NCI-H748 (cell line): ENCODE data around the gene TMPRSS11E.
"Not testable (repeated sequence)": the region's sequence is repeated elsewhere in the genome, so short reads cannot be mapped to it uniquely, and the experiment has no call there.

ENCODE experiments used
- DNase-seq: peaks from one replicate; lab custom pipeline; 2025; ENCODE audit not compliant: unreplicated experiment; lab: John Stamatoyannopoulos, UW

TMPRSS11E gene, protein sequence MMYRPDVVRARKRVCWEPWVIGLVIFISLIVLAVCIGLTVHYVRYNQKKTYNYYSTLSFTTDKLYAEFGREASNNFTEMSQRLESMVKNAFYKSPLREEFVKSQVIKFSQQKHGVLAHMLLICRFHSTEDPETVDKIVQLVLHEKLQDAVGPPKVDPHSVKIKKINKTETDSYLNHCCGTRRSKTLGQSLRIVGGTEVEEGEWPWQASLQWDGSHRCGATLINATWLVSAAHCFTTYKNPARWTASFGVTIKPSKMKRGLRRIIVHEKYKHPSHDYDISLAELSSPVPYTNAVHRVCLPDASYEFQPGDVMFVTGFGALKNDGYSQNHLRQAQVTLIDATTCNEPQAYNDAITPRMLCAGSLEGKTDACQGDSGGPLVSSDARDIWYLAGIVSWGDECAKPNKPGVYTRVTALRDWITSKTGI

GRCh38 chr4:68447201-68447600, at the start of gene TMPRSS11E:
TSS of gene TMPRSS11E (plus strand) at chr4:68447463. CDS start at chr4:68447513, 50 bp downstream.
- DNase-seq: peak; percentile 12

GRCh38 chr4:68399306-68399705, 48.0 kb upstream of the TMPRSS11E start:
- no peak for DNase-seq

- no peak for DNase-seq
Measured at GRCh38 chr4:68401231-68401630, 46.0 kb upstream of the TMPRSS11E start.

DNA sequence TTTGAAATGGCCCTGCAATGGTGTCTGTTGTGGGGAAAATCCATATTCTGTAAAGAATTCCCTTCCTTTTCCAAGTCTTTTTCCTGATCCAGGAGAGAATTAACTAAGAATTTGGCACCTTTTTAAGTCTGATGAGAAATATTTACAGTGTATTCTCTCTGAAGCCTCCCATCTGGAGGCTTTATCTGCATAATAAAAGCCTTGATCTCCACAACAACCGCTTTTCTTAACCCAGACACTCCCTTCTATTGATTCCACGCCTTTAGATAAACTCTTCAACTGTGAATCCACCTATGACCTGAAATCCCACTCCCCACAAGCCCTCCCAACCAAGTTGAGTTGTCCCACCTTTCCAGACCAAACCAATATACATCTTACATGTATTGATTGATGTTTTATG, 43.1 kb upstream of the TMPRSS11E start:
- no peak for DNase-seq

- not testable (repeated sequence) for DNase-seq
Measured at GRCh38 chr4:68405718-68406478, 41.4 kb upstream of the TMPRSS11E start.

DNA sequence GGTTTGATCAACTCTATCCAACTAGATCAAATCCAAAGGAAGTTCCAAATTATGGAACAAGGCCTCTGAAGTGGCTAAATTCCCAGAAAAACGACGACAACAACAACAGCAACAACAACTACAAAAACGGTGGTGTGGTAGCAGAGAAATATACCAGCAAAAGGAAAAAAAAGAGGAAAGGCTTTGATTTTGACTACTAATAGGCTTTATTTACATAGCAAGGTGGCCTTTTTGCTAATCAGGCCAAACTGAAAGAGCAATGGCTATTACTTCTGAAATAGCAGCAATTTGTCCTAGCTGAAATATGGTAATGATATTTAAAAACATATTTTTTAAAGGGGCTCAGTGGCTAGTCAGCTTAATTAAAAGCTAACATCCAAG, 40.8 kb upstream of the TMPRSS11E start:
- no peak for DNase-seq

- not testable (repeated sequence) for DNase-seq
Measured at GRCh38 chr4:68407015-68407867, 40.0 kb upstream of the TMPRSS11E start.

DNA sequence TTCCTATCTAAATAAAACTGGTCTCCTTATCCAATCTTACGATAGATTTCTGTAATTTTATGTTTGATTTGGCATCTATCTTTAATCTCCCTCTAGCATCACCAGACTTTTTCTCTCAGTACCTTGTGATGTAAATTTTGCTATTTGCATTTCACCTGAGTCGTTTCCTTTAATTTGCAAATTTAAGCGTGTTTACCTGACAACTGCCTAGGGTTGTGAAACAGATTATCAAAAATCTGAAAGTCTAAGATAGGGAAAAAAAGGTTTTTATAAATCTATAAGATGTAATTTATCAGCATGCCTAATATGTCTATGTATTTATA, 39.4 kb upstream of the TMPRSS11E start:
- DNase-seq: no peak

DNA sequence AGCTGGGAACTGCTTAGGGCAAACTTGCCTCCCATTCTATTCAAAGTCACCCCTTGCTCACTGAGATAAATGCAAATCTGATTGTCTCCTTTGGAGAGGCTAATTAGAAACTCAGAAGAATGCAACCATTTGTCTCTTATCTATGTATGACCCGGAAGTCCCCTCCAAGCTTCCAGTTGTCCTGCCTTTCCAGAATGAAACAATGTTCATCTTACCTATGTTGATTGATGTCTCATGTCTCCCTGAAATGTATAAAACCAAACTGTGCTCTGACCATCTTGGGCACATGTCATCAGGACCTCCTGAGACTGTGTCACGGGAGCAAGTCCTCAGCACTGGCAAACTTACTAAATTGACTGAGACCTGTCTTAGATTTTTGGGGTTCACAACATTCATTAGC, 37.1 kb upstream of the TMPRSS11E start:
- no peak for DNase-seq

GRCh38 chr4:68410643-68411042, 36.6 kb upstream of the TMPRSS11E start:
- no peak for DNase-seq

DNA sequence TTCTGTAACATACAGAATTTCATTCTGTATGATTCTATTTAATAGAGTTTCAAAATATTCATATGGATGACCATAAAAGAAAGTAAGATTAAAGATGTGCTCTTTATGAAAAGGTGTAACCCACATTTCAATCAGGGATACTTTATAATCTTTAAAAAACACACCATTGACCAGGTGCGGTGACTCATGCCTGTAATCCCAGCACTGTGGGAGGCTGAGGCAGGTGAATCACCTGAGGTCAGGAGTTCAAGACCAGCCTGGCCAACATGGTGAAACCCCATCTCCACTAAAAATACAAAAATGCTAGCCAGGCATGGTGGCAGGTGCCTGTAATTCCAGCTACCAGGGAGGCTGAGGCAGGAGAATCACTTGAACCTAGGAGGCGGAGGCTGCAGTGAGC, 35.2 kb upstream of the TMPRSS11E start:
- DNase-seq: not testable (repeated sequence)

- DNase-seq: no peak
Measured at GRCh38 chr4:68416591-68416990, 30.7 kb upstream of the TMPRSS11E start.

GRCh38 chr4:68426516-68426915, 20.7 kb upstream of the TMPRSS11E start:
- DNase-seq: no peak

DNA sequence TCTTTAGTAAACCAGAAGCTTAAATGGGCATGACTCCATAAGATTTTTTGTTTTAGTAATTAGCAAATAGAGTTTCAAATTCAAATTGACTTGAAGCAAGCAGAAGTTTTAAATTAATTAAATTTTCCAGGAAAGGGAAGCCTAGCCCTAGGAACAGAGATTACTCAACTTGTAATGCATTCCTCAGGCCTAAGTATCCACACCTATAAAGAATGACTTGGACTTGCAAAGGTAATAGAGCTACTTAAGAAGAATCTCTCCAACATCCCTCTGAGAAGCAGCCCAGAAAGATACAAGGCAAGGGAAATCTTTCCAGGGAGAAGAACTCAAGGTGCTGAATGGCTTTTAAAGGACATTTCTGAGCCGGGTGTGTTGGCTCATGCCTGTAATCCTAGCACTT, 16.9 kb upstream of the TMPRSS11E start:
- no peak for DNase-seq

GRCh38 chr4:68432320-68432719, 14.9 kb upstream of the TMPRSS11E start:
- DNase-seq: no peak

DNA sequence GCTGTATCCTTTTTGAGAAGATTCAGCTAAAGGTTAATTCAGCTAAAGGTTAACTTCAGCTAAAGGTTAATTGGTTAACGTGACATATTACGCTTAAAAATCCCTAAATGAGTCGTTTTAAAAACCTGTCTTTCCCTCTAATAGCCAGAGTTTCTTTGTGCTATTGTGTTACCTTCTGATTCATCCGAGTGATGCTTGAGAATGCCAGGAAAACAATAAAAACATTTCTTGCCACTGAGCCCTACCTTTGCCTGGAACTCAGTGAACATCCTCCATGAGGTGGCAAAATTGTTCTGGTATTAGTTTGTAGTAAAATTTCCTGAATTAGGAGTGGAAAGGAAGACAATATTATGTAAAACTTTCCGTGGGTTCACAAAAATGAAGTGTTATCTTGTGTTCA, 13.7 kb upstream of the TMPRSS11E start:
- DNase-seq: no peak

GRCh38 chr4:68434277-68434676, 13.0 kb upstream of the TMPRSS11E start:
- DNase-seq: no peak

- DNase-seq: no peak
Measured at GRCh38 chr4:68434836-68435235, 12.4 kb upstream of the TMPRSS11E start.

GRCh38 chr4:68445111-68445510, 2.2 kb upstream of the TMPRSS11E start:
- DNase-seq: no peak

GRCh38 chr4:68451246-68452211, 4.3 kb downstream of the TMPRSS11E start:
- no peak for DNase-seq
